Uterus (tissue), 4 donors: ENCODE measurements around the gene RIPK4. TPM values are rescaled to one million over a fixed set of nuclear protein-coding genes. Genes with fewer than 3 reads are reported as not detected.
A peak's percentile ranks its signal among the peaks of the same experiment; 100 is the strongest.

Experiments used
- DNase-seq, 2 donors: peaks; one replicate each; pipeline ENCODE4 v3.0.0-alpha.2; 2019 to 2020
- H3K27ac ChIP-seq, 2 donors: fragments of 200-600 bp; sonication (generic); 1 replicate in 1 of 2; 2 replicates in 1 of 2; pipeline ENCODE4 v1.5.1; 2016 to 2018
- H3K27me3 ChIP-seq, 2 donors: fragments of 200-600 bp; sonication (generic); one replicate each; pipeline ENCODE4 v1.5.1; 2018 to 2019; ENCODE audit warnings: control low read depth in 1 of 2
- H3K36me3 ChIP-seq, 2 donors: fragments of 200-600 bp; sonication (generic); one replicate each; pipeline ENCODE4 v1.5.1; 2019; ENCODE audit warnings: control low read depth in 1 of 2
- H3K4me1 ChIP-seq, 2 donors: fragments of 200-600 bp; sonication (generic); one replicate each; pipeline ENCODE4 v1.5.1; 2018 to 2019; ENCODE audit warnings: control low read depth in 1 of 2
- H3K4me3 ChIP-seq, 2 donors: fragments of 200-600 bp; sonication (generic); 1 replicate in 1 of 2; 2 replicates in 1 of 2; pipeline ENCODE4 v1.5.1; 2018 to 2019; ENCODE audit warnings: mild to moderate bottlenecking in 1 of 2
- H3K9me3 ChIP-seq, 2 donors: fragments of 200-600 bp; sonication (generic); one replicate each; pipeline ENCODE4 v1.5.1; 2019; ENCODE audit warnings: control low read depth in 1 of 2
- POLR2A ChIP-seq, 2 donors: fragments of 450-650 bp; IDR thresholded peaks; one replicate each; pipeline ENCODE4 v1.6.1; 2016; ENCODE audit warnings: antibody characterized with exemption in 2 of 2, mild to moderate bottlenecking in 1 of 2, moderate library complexity in 1 of 2
- intact Hi-C: fragments of 100-400 bp; cut with DNase I; formaldehyde crosslinking; loops from one replicate; pipeline ENCODE4 v1.15.1; 2023; ENCODE audit warnings: low total_unique reads
- total RNA-seq, 4 donors: library from RNA; depleted of rRNA in 3 of 4; stranded (reverse); fragments of >200 nt in 3 of 4; gene quantifications; one replicate each; pipeline versions ENCODE4 v1.1.0 to v1.2.4, GENCODE V29; 2014 to 2023
- TF ChIP-seq, protein P1 (sequence below), 4 experiments: fragments of 200-600 bp in 2 of 4; fragments of 450-650 bp in 2 of 4; sonication (generic) in 2 of 4; IDR thresholded peaks; one replicate each; pipeline ENCODE4 v1.5.1; 2016 to 2019; ENCODE audit warnings: antibody characterized with exemption in 4 of 4, mild to moderate bottlenecking in 2 of 4, moderate library complexity in 1 of 4
- donor health status: DM: yes; HTN: yes; CAD: no.

The RIPK4 gene
- total RNA-seq, 4 donors from 2014 or later, result 0.29 to 9.7 TPM; not detected in 2

DNA sequence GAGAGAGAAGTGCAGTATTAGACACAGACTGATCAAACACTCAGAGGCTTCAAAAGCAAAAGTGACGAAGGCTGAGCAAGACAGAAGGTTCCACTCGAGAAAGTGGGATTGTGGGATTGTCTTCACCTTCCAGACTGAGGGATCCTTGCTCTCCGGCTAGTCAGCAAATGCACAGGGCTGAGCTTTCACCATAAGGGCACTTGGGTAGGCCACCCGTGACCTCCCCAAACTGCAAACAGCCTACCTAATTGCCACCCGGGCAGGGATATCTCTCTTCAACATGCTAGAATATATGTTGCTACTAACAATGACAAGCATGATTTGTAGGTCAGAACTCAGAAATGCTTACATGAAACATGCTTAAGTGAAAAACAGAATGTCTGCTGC lies 35.3 kb upstream of the RIPK4 start:
- no peaks in the 10 kb centered on the region for H3K9me3 ChIP-seq
- H3K27ac ChIP-seq, result peak overlapping the region in 1 of 2 donors; percentile 11
- intact Hi-C loops, result no loop called here
- H3K4me1 ChIP-seq, result no peaks in the 10 kb centered on the region
- DNase-seq, result no peak
- H3K4me3 ChIP-seq, result no peak overlapping the region
- no peaks in the 10 kb centered on the region for H3K36me3 ChIP-seq
- no peak for TF ChIP-seq POLR2A (IDR thresholded peaks at IDR 0.05)
- TF ChIP-seq, protein P1, sequence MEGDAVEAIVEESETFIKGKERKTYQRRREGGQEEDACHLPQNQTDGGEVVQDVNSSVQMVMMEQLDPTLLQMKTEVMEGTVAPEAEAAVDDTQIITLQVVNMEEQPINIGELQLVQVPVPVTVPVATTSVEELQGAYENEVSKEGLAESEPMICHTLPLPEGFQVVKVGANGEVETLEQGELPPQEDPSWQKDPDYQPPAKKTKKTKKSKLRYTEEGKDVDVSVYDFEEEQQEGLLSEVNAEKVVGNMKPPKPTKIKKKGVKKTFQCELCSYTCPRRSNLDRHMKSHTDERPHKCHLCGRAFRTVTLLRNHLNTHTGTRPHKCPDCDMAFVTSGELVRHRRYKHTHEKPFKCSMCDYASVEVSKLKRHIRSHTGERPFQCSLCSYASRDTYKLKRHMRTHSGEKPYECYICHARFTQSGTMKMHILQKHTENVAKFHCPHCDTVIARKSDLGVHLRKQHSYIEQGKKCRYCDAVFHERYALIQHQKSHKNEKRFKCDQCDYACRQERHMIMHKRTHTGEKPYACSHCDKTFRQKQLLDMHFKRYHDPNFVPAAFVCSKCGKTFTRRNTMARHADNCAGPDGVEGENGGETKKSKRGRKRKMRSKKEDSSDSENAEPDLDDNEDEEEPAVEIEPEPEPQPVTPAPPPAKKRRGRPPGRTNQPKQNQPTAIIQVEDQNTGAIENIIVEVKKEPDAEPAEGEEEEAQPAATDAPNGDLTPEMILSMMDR (IDR thresholded peaks at IDR 0.05), result no peak
- no peaks in the 10 kb centered on the region for H3K27me3 ChIP-seq

DNA sequence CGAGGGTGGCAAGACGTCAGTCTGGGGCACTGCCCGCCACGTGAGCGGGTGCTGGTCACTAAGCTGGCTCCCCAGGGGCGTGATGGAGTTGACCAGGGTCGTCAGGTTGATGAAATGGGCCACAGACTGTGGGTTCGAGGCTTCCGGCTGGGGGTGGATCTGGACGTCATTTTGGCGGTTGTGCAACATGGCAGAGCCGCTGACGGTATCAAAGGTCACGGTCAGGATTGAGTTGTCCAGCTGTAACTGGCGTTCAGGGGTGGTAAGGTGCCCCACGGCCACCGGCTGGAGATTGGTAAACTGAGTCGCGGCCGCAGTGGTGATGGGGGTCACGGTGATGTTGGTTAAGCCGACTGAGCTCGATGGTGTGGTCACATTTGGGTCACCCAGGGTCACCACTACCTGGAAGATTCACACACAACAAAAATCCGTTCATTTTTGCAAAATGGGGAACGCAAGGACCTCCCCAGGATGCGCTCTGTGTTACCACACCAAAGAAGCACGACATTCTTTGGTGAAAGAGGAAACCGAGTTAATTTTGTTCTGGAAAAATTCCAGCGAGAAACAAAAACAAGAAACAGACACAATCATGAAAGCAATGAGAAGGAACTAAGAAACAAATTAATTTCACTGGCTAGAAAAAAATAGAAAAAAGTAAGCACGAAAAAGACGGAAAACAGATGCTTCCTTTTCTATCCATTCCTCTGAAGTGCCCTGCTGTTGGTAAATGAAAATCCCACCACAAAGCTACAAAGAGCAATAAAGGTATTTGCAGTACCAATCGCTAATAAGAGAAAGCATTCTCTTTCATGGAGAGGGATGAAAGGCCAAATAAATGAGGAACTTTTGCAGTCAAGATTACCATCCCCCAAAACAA lies 34.7 kb upstream of the RIPK4 start:
- Histone ChIP-seq H3K36me3 (no peaks in the 10 kb centered on the region), H3K27me3 (no peaks in the 10 kb centered on the region), H3K4me1 (no peaks in the 10 kb centered on the region), H3K9me3 (no peaks in the 10 kb centered on the region), H3K4me3 (no peak overlapping the region), H3K27ac (no peak overlapping the region)
- TF ChIP-seq, protein P1 (IDR thresholded peaks at IDR 0.05), result no peak
- no peak for TF ChIP-seq POLR2A (IDR thresholded peaks at IDR 0.05)
- no peak for DNase-seq
- intact Hi-C loops, result no loop called here

DNA sequence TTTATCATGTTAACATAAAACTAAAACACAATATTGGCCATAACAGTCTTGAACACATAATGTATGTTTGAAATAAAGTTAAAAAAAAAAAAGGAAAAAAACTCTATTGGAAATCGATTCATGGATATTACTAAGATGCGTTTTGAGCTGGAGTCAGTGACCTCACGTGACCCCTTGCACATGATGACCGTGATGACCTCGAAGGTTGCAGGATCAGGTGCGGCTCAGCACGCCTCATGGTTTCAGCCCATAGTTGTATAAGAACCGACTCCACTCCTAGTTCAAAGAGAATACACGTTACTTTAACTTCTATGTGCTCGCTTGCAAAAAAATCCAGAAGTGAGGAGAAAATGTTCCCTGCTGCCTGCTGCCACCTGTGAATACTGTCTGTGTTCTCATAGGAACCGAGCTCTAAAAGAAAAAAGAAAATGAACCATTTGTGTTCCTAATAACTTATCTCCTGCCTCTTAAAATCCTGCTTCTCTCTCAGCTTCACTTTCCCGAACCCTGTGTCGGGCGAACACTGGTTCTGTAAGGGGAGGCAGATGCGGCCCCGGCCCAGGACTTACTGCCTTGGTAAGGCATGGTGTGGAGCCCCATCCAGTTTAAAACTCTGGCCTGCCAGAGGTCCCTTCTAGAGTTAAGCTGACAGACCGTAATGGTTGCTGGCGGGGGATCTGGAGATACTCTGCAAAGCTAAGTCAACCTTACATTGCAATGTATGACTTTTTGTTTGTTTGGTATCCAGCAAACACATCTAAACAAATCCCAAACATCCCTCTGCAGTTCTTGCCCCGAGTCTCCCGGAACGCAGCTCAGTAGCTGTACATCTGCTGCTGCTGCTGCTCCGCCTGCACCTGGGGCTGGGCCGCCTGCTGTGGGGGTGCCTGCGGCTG lies 33.8 kb upstream of the RIPK4 start:
- TF ChIP-seq, protein P1 (IDR thresholded peaks at IDR 0.05), result no peak
- TF ChIP-seq POLR2A (IDR thresholded peaks at IDR 0.05), result no peak
- intact Hi-C loops, result no loop called here
- Histone ChIP-seq H3K27ac (no peak overlapping the region), H3K27me3 (no peaks in the 10 kb centered on the region), H3K4me1 (no peaks in the 10 kb centered on the region), H3K36me3 (no peaks in the 10 kb centered on the region), H3K9me3 (no peaks in the 10 kb centered on the region), H3K4me3 (no peak overlapping the region)
- DNase-seq, result no peak

DNA sequence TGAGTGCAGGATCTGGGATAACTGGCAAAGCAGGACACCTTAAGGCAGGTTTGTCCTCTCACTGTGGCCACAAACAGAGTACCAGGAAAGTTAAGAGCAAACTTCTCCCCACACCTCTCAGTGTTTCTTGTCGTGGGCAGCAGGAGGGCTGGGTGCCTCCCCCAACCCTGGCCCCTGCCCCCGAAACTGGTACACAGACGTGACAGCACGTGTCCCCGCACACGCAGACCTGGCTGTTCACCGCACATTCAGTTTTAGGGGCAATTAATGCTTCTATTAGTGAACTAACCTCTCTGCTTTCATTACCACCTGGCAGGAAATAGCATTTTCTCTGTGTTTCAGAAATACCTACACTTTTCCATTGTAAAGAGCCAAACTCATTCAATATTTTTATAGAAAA lies 32.9 kb upstream of the RIPK4 start:
- Histone ChIP-seq H3K27me3 (no peaks in the 10 kb centered on the region), H3K27ac (no peak overlapping the region), H3K9me3 (no peaks in the 10 kb centered on the region), H3K36me3 (no peaks in the 10 kb centered on the region), H3K4me1 (no peaks in the 10 kb centered on the region), H3K4me3 (no peak overlapping the region)
- TF ChIP-seq, protein P1 (IDR thresholded peaks at IDR 0.05), result no peak
- intact Hi-C loops, result no loop called here
- no peak for DNase-seq

DNA sequence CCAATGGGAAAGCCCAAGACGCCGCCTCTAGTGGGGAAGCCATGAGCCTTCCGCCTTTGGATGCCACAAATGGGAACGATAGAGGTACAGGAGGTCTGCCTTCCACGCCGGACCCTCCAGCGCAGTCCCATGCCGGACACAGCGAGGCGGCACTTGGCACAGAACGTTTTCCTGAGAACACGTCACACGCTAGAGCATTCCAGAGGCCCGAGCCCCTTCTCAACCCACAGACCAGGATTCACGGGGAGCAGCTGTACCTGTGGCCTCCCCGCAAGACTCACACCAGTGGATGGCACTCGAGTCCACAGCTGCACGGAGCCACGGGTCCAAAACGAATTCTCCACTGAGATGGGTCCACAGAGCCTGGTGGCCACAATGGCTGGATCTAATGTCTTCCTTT lies 31.5 kb upstream of the RIPK4 start:
- intact Hi-C loops, result no loop called here
- no peaks in the 10 kb centered on the region for H3K4me1 ChIP-seq
- DNase-seq, result no peak
- H3K36me3 ChIP-seq, result no peaks in the 10 kb centered on the region
- no peak overlapping the region for H3K27ac ChIP-seq
- H3K4me3 ChIP-seq, result no peak overlapping the region
- TF ChIP-seq, protein P1 (IDR thresholded peaks at IDR 0.05), result no peak
- TF ChIP-seq POLR2A (IDR thresholded peaks at IDR 0.05), result no peak
- no peaks in the 10 kb centered on the region for H3K27me3 ChIP-seq
- H3K9me3 ChIP-seq, result no peaks in the 10 kb centered on the region
